HCT116 (cell line): ENCODE results near the gene RNF114. TPM values are rescaled to one million over a fixed set of nuclear protein-coding genes. Genes with fewer than 3 reads are reported as not detected.

Experiments used
- ATAC-seq: fragments of 200-7000 bp; cut with Tn5 transposase; 2 replicates; pipeline ENCODE4 v1.9.1; 2020; ENCODE audit warnings: mild to moderate bottlenecking, moderate library complexity
- BruUV-seq: library from RNA; stranded (reverse); fragments of 400-500 nt; replicated peaks from 2 replicates; lab custom pipeline; 2021; lab: Mats Ljungman, UMichigan
- CTCF ChIA-PET: fragments of 300-600 bp; sonication (Branson Sonifier 250); formaldehyde crosslinking; loops from one replicate; lab custom pipeline; 2021; ENCODE audit warnings: antibody characterized with exemption; lab: Charles Lee
- POLR2A ChIA-PET: fragments of 300-600, 350-600 bp; sonication (Branson Sonifier 250); formaldehyde crosslinking; loops from one replicate; lab custom pipeline; 2021; ENCODE audit warnings: antibody characterized with exemption; lab: Charles Lee
- RAD21 ChIA-PET, 2 experiments: fragments of 300-600 bp; sonication (Branson Sonifier 250); formaldehyde crosslinking; loops; one replicate each; lab custom pipeline; 2023; ENCODE audit warnings: low total read pairs in 2 of 2; ENCODE audit not compliant: uncharacterized antibody in 2 of 2, unreplicated experiment in 2 of 2, low non-redundant PET in 1 of 2; lab: Charles Lee
- DNase-seq: peaks from one replicate; pipeline ENCODE4 v3.0.0-alpha.2; 2010; ENCODE audit warnings: low read depth, low spot score
- H2AFZ ChIP-seq: fragments of 200-600 bp; shearing (Covaris generic), sonication (generic); 2 replicates; pipeline ENCODE4 v1.6.1; 2017; ENCODE audit warnings: low read depth, mixed run types, mixed read lengths, antibody characterized with exemption, low read length; ENCODE audit not compliant: poor library complexity, severe bottlenecking
- H3K27ac ChIP-seq: 2 replicates; pipeline ENCODE4 v1.5.1; 2012; ENCODE audit warnings: low read depth, low read length
- H3K27me3 ChIP-seq: fragments of 200-600 bp; sonication (generic); 2 replicates; pipeline ENCODE4 v1.6.1; 2016; ENCODE audit warnings: mixed run types, low read length, mixed read lengths; ENCODE audit not compliant: insufficient read depth
- H3K36me3 ChIP-seq, 2 experiments: fragments of 200-500 bp in 1 of 2; fragments of 200-600 bp in 1 of 2; sonication (Bioruptor generic) in 1 of 2; sonication (generic) in 1 of 2; 2 replicates each; pipeline versions ENCODE4 v1.5.1 to v1.6.1; 2014 to 2016; ENCODE audit warnings: low read length in 2 of 2, inconsistent platforms in 1 of 2, mixed read lengths in 1 of 2, mixed run types in 1 of 2; ENCODE audit not compliant: insufficient read depth in 2 of 2, control insufficient read depth in 1 of 2
- H3K4me1 ChIP-seq, 2 experiments: fragments of 200-600 bp in 1 of 2; sonication (generic) in 1 of 2; 2 replicates each; pipeline versions ENCODE4 v1.5.1 to v1.6.1; 2012 to 2017; ENCODE audit warnings: low read length in 2 of 2, inconsistent platforms in 1 of 2, mild to moderate bottlenecking in 1 of 2, mixed read lengths in 1 of 2, mixed run types in 1 of 2, moderate library complexity in 1 of 2; ENCODE audit not compliant: insufficient read depth in 2 of 2, control insufficient read depth in 1 of 2
- H3K4me2 ChIP-seq: fragments of 200-600 bp; sonication (generic); 2 replicates; pipeline ENCODE4 v1.6.1; 2017; ENCODE audit warnings: mixed run types, low read length, mixed read lengths
- H3K4me3 ChIP-seq, 2 experiments: fragments of 200-600 bp in 1 of 2; sonication (generic) in 1 of 2; replicated peaks in 1 of 2; 2 replicates each; pipeline ENCODE4 v1.5.1; 2011 to 2016; ENCODE audit warnings: low read length in 2 of 2, control low read depth in 1 of 2, low read depth in 1 of 2, mild to moderate bottlenecking in 1 of 2, mixed read lengths in 1 of 2, mixed run types in 1 of 2
- H3K79me2 ChIP-seq: fragments of 200-600 bp; sonication (generic); 2 replicates; pipeline ENCODE4 v1.6.1; 2017; ENCODE audit warnings: mild to moderate bottlenecking, mixed run types, low read length, moderate library complexity, mixed read lengths; ENCODE audit not compliant: insufficient read depth
- H3K9ac ChIP-seq: fragments of 200-600 bp; sonication (generic); 2 replicates; pipeline ENCODE4 v1.6.1; 2016; ENCODE audit warnings: low read length, mixed read lengths
- H3K9me2 ChIP-seq: fragments of 200-600 bp; sonication (generic), shearing (Covaris generic); 2 replicates; pipeline ENCODE4 v1.6.1; 2017; ENCODE audit warnings: mixed run types, mild to moderate bottlenecking, moderate library complexity; ENCODE audit not compliant: insufficient read depth
- H3K9me3 ChIP-seq, 2 experiments: fragments of 200-500 bp in 1 of 2; fragments of 200-600 bp in 1 of 2; sonication (Bioruptor generic) in 1 of 2; sonication (generic) in 1 of 2; 2 replicates each; pipeline ENCODE4 v1.6.1; 2014 to 2017; ENCODE audit warnings: low read length in 2 of 2, mixed read lengths in 2 of 2, inconsistent platforms in 1 of 2, low read depth in 1 of 2, mild to moderate bottlenecking in 1 of 2, mixed run types in 1 of 2, moderate library complexity in 1 of 2; ENCODE audit not compliant: control insufficient read depth in 1 of 2, insufficient read depth in 1 of 2
- H4K20me1 ChIP-seq: fragments of 200-600 bp; sonication (generic), shearing (Covaris generic); 2 replicates; pipeline ENCODE4 v1.6.1; 2017; ENCODE audit warnings: mixed run types, mild to moderate bottlenecking, moderate library complexity; ENCODE audit not compliant: insufficient read depth
- ATF3 ChIP-seq: IDR thresholded peaks from 2 replicates; pipeline ENCODE4 v1.6.1; 2012
- CBX3 ChIP-seq: IDR thresholded peaks from 2 replicates; pipeline ENCODE4 v1.6.1; 2012; ENCODE audit warnings: low read depth
- CEBPB ChIP-seq: IDR thresholded peaks from 2 replicates; pipeline ENCODE4 v1.6.1; 2012; ENCODE audit warnings: low read depth
- EGR1 ChIP-seq: IDR thresholded peaks from 2 replicates; pipeline ENCODE4 v1.6.1; 2012; ENCODE audit warnings: low read depth
- ELF1 ChIP-seq: IDR thresholded peaks from 2 replicates; pipeline ENCODE4 v1.6.1; 2012; ENCODE audit warnings: low read depth, borderline replicate concordance
- EZH2 ChIP-seq: fragments of 200-600 bp; sonication (generic); IDR thresholded peaks from 2 replicates; pipeline ENCODE4 v1.6.1; 2017; ENCODE audit warnings: antibody characterized with exemption, mixed run types
- EZH2phosphoT487 ChIP-seq: fragments of 200-600 bp; IDR thresholded peaks from 2 replicates; pipeline ENCODE4 v1.6.1; 2018; ENCODE audit warnings: antibody characterized with exemption, borderline replicate concordance
- MAX ChIP-seq: IDR thresholded peaks from 2 replicates; pipeline ENCODE4 v1.6.1; 2012
- POLR2A ChIP-seq: IDR thresholded peaks from 2 replicates; pipeline ENCODE4 v1.7.0; 2011; ENCODE audit warnings: borderline replicate concordance; ENCODE audit not compliant: insufficient read depth, insufficient read length; ENCODE audit errors: extremely low read depth
- POLR2AphosphoS5 ChIP-seq: IDR thresholded peaks from 2 replicates; pipeline ENCODE4 v1.6.1; 2011; ENCODE audit warnings: mild to moderate bottlenecking, low read depth, low read length, moderate library complexity
- RAD21 ChIP-seq: IDR thresholded peaks from 2 replicates; pipeline ENCODE4 v1.6.1; 2012; ENCODE audit warnings: low read depth, mild to moderate bottlenecking
- SIN3A ChIP-seq: IDR thresholded peaks from 2 replicates; pipeline ENCODE4 v1.6.1; 2012; ENCODE audit warnings: low read depth
- SP1 ChIP-seq: IDR thresholded peaks from 2 replicates; pipeline ENCODE4 v1.6.1; 2012; ENCODE audit warnings: low read depth
- ZFX ChIP-seq: fragments of 450-650 bp; IDR thresholded peaks from 2 replicates; pipeline ENCODE4 v1.6.1; 2017
- ZNF274 ChIP-seq: fragments of 200-500 bp; sonication (Bioruptor generic); IDR thresholded peaks from 2 replicates; pipeline ENCODE4 v1.6.1; 2014; ENCODE audit warnings: mild to moderate bottlenecking, low read depth, low read length, inconsistent platforms
- intact Hi-C: fragments of 100-400 bp; cut with micrococcal nuclease; formaldehyde crosslinking; loops from 2 replicates; pipeline ENCODE4 v1.10.0; 2022
- total RNA-seq: library from RNA; stranded (reverse); gene quantifications from one replicate; pipeline ENCODE4 v1.2.1, GENCODE V29; 2021; ENCODE audit not compliant: unreplicated experiment

RNF114 gene
- total RNA-seq, 1 experiment from 2014 or later, result 66.8 TPM

GRCh38 chr20:49964964-49965780, 29.0 kb downstream of the RNF114 start (continued):
- TF ChIP-seq ATF3 (no peak), EZH2phosphoT487 (no peak), MAX (peak; percentile 50; the same call in 1 of the 2 replicates), ZFX (no peak)

GRCh38 chr20:49965781-49966305, 29.6 kb downstream of the RNF114 start:
- H3K4me1 ChIP-seq, result peaks cover 6 to 42% of the 10 kb centered on the region in 2 experiments; a peak in 3 of 4 replicates
- RAD21 ChIA-PET, result interaction anchor here in 1 of 2 experiments (0.8 kb wide), 1 partner anchor 220 kb away, joined by 3 read pairs; no protein-coding TSS in a partner anchor
- CTCF ChIA-PET, result interaction anchor here (1.0 to 3.0 kb wide), 6 partner anchors 8 to 204 kb away, joined by 3 to 19 read pairs (median 7); partner anchors contain the start of gene RNF114

More at GRCh38 chr20:49965781-49966305, 29.6 kb downstream of the RNF114 start:
- H3K36me3 ChIP-seq, result no peaks in the 10 kb centered on the region
- no peaks in the 10 kb centered on the region for H3K9me3 ChIP-seq
- H3K9me2 ChIP-seq, result no peaks in the 10 kb centered on the region
- 0 out of 2 replicates have a peak overlapping the region, but pooled peaks have one; percentile 16 for H3K9ac ChIP-seq
- H4K20me1 ChIP-seq, result no peaks in the 10 kb centered on the region
- DNase-seq (no peak), ATAC-seq (no peak)
- no peak overlapping the region for H2AFZ ChIP-seq
- no peaks in the 10 kb centered on the region for H3K27me3 ChIP-seq
- POLR2A ChIA-PET, result no interaction called here
- H3K27ac ChIP-seq, result no peak overlapping the region
- TF ChIP-seq POLR2AphosphoS5 (no peak), ZNF274 (no peak), EZH2phosphoT487 (no peak), SP1 (no peak), ATF3 (no peak), EZH2 (no peak), CBX3 (no peak), MAX (no peak), CEBPB (no peak), ELF1 (no peak), POLR2A (no peak), EGR1 (no peak), RAD21 (no peak), SIN3A (no peak), ZFX (no peak)
- no peaks in the 10 kb centered on the region for H3K79me2 ChIP-seq
- intact Hi-C loops, result no loop called here
- BruUV-seq, result no TSS peak
- H3K4me2 ChIP-seq, result peak overlapping the region; percentile 21
- H3K4me3 ChIP-seq, result no peak overlapping the region
